HepG2 (cell line): ENCODE data around the gene MIR17HG. TPM values are rescaled to one million over a fixed set of nuclear protein-coding genes. Genes with fewer than 3 reads are reported as not detected.

ENCODE experiments used
- ATAC-seq: fragments of 200-7000 bp; cut with Tn5 transposase; 3 replicates; pipeline ENCODE4 v1.9.1; 2020; ENCODE audit warnings: mild to moderate bottlenecking, moderate library complexity
- BruUV-seq: library from RNA; stranded (reverse); fragments of 400-500 nt; replicated peaks from 2 replicates; lab custom pipeline; 2021; lab: Mats Ljungman, UMichigan
- CTCF ChIA-PET: fragments of 300-600 bp; formaldehyde crosslinking; extraction: SDS; loops from one replicate; lab custom pipeline; 2021; ENCODE audit warnings: low total read pairs, inconsistent platforms, low intra/inter-chr PET ratio; lab: Yijun Ruan, JAX
- POLR2A ChIA-PET: fragments of 350-600 bp; sonication (Branson Sonifier 250); formaldehyde crosslinking; loops from one replicate; lab custom pipeline; 2020; ENCODE audit warnings: antibody characterized with exemption, inconsistent platforms; lab: Yijun Ruan, JAX
- DNase-seq: peaks from one replicate; pipeline ENCODE4 v3.0.0-alpha.2; 2015; ENCODE audit warnings: low spot score
- FAIRE-seq: peaks from 3 replicates; lab custom pipeline; 2011; peaks lifted over from hg19 to GRCh38; lab: Jason Lieb, UNC
- H2AFZ ChIP-seq: one replicate; pipeline ENCODE4 v1.6.1; 2011; ENCODE audit warnings: low read length, inconsistent platforms
- H3K27ac ChIP-seq: fragments of 300-600 bp; 3 replicates; pipeline ENCODE4 v1.8.0; 2011; ENCODE audit warnings: mixed run types, mild to moderate bottlenecking, mixed read lengths, low read length, inconsistent platforms; ENCODE audit not compliant: insufficient read depth; ENCODE audit errors: extremely low read length
- H3K27me3 ChIP-seq, 2 experiments: fragments of 200-600 bp in 1 of 2; 2 replicates in 1 of 2; 3 replicates in 1 of 2; pipeline versions ENCODE4 v1.6.0 to v1.8.0; 2011; ENCODE audit warnings: low read length in 2 of 2, mild to moderate bottlenecking in 2 of 2, moderate library complexity in 2 of 2, inconsistent platforms in 1 of 2; ENCODE audit not compliant: insufficient read depth in 2 of 2, control insufficient read depth in 1 of 2
- H3K36me3 ChIP-seq, 2 experiments: fragments of 200-600 bp in 1 of 2; replicated peaks in 1 of 2; 2 replicates in 1 of 2; 3 replicates in 1 of 2; pipeline versions ENCODE4 v1.5.1 to v1.8.0; 2011; ENCODE audit warnings: low read length in 2 of 2, inconsistent platforms in 1 of 2; ENCODE audit not compliant: insufficient read depth in 2 of 2, control insufficient read depth in 1 of 2
- H3K4me1 ChIP-seq: 2 replicates; pipeline ENCODE4 v1.5.1; 2012; ENCODE audit warnings: low read length, inconsistent platforms; ENCODE audit not compliant: insufficient read depth
- H3K4me2 ChIP-seq: 2 replicates; pipeline ENCODE4 v1.6.0; 2011; ENCODE audit warnings: low read depth, low read length, inconsistent platforms
- H3K4me3 ChIP-seq, 3 experiments: fragments of 200-600 bp in 1 of 3; sonication (generic), shearing (Covaris generic) in 1 of 3; replicated peaks in 1 of 3; 2 replicates each; pipeline ENCODE4 v1.5.1; 2011 to 2016; ENCODE audit warnings: low read length in 3 of 3, inconsistent platforms in 2 of 3, low read depth in 2 of 3, mild to moderate bottlenecking in 2 of 3, control low read depth in 1 of 3, mixed read lengths in 1 of 3; ENCODE audit not compliant: insufficient read depth in 1 of 3
- H3K79me2 ChIP-seq: one replicate; pipeline ENCODE4 v1.6.1; 2011; ENCODE audit warnings: low read length, inconsistent platforms; ENCODE audit not compliant: insufficient read depth
- H3K9ac ChIP-seq: 2 replicates; pipeline ENCODE4 v1.6.0; 2011; ENCODE audit warnings: mild to moderate bottlenecking, low read depth, low read length, inconsistent platforms; ENCODE audit not compliant: insufficient read depth
- H3K9me3 ChIP-seq: 2 replicates; pipeline ENCODE4 v1.5.1; 2012; ENCODE audit warnings: mild to moderate bottlenecking, low read length
- H4K20me1 ChIP-seq: 2 replicates; pipeline ENCODE4 v1.6.0; 2011; ENCODE audit warnings: inconsistent platforms, mild to moderate bottlenecking, low read length, moderate library complexity; ENCODE audit not compliant: insufficient read depth
- AGO2 ChIP-seq: fragments of 200-400 bp; formaldehyde crosslinking; optimal IDR thresholded peaks from 2 replicates; pipeline ENCODE3; 2017; ENCODE audit warnings: mild to moderate bottlenecking, low read depth, low read length, moderate library complexity
- CAMTA2 ChIP-seq: sonication (generic); formaldehyde crosslinking; IDR thresholded peaks from 2 replicates; pipeline ENCODE4 v1.4.0; 2020; ENCODE audit warnings: mild to moderate bottlenecking, missing genetic modification reagents, borderline replicate concordance
- MIER2 ChIP-seq: IDR thresholded peaks from 2 replicates; pipeline ENCODE4 v1.6.1; 2016; ENCODE audit warnings: missing biosample characterization, missing genetic modification reagents
- POLR2AphosphoS2 ChIP-seq: IDR thresholded peaks from 2 replicates; pipeline ENCODE4 v1.6.1; 2011; ENCODE audit warnings: low read depth, low read length, improper control_type of control experiment
- POLR2AphosphoS5 ChIP-seq: IDR thresholded peaks from 2 replicates; pipeline ENCODE4 v1.6.1; 2012; ENCODE audit warnings: low read depth, low read length
- RBM22 ChIP-seq: fragments of 200-400 bp; formaldehyde crosslinking; optimal IDR thresholded peaks from 2 replicates; pipeline ENCODE3; 2017; ENCODE audit warnings: mild to moderate bottlenecking, low read length, moderate library complexity
- SPEN ChIP-seq: sonication (generic); formaldehyde crosslinking; IDR thresholded peaks from 2 replicates; pipeline ENCODE4 v1.5.1; 2020; ENCODE audit warnings: low read depth, mild to moderate bottlenecking, missing genetic modification reagents
- WIZ ChIP-seq: sonication (generic); formaldehyde crosslinking; IDR thresholded peaks from 2 replicates; pipeline ENCODE4 v1.5.1; 2020; ENCODE audit warnings: mild to moderate bottlenecking, missing genetic modification reagents
- ZFP1 ChIP-seq: IDR thresholded peaks from 2 replicates; pipeline ENCODE4 v1.6.1; 2016
- ZNF674 ChIP-seq: sonication (generic); formaldehyde crosslinking; IDR thresholded peaks from 2 replicates; pipeline ENCODE4 v1.5.0; 2020; ENCODE audit warnings: low read depth, mild to moderate bottlenecking, missing genetic modification reagents
- ZNF678 ChIP-seq: sonication (generic); formaldehyde crosslinking; IDR thresholded peaks from 2 replicates; pipeline ENCODE4 v1.4.0; 2020; ENCODE audit warnings: mild to moderate bottlenecking, missing genetic modification reagents
- ZNF879 ChIP-seq: sonication (generic); formaldehyde crosslinking; IDR thresholded peaks from 2 replicates; pipeline ENCODE4 v1.8.1; 2023; ENCODE audit warnings: missing genetic modification reagents
- WGBS: methylation state at CpG from one replicate; pipeline ENCODE4 v1.1.6; 2017; ENCODE audit warnings: low lambda C conversion rate; 5-methylcytosine and 5-hydroxymethylcytosine counted together
- in situ Hi-C: cut with HindIII; loops from 2 replicates; pipeline ENCODE4 v1.10.0; 2017; ENCODE audit warnings: low pct_unique_long_range_greater_than_20kb; ENCODE audit not compliant: extremely low pct_ligation_motif_present
- intact Hi-C: fragments of 100-400 bp; cut with micrococcal nuclease; formaldehyde crosslinking; loops from one replicate; pipeline ENCODE4 v1.10.0; 2022; ENCODE audit not compliant: unreplicated experiment
- polyA plus RNA-seq, 8 experiments: library from polyadenylated mRNA; depleted of rRNA in 3 of 8; stranded (reverse) in 7 of 8; unstranded in 1 of 8; fragments of >200 nt; fragmentation: Illumina TruSeq in 4 of 8; extraction: Trizol in 4 of 8; gene quantifications; 2 replicates each; pipeline versions ENCODE4 v1.2.1 to v1.2.3, GENCODE V29; 2011 to 2016; ENCODE audit warnings: low read depth in 4 of 8, missing spikeins in 1 of 8, mixed read lengths in 1 of 8; ENCODE audit not compliant: insufficient read depth in 1 of 8
- total RNA-seq, 5 experiments: library from RNA; depleted of rRNA; stranded (reverse); fragments of >200 nt; fragmentation: Illumina TruSeq; extraction: Trizol; gene quantifications; 2 replicates each; pipeline ENCODE4 v1.2.3, GENCODE V29; 2016; ENCODE audit warnings: low read depth in 1 of 5

Gene MIR17HG
- total and polyA plus RNA-seq, 2 of the 13 experiments (the other 11 are each of a cell fraction or from before 2014, with no cell fraction given), result 2.5 to 12.3 TPM

DNA sequence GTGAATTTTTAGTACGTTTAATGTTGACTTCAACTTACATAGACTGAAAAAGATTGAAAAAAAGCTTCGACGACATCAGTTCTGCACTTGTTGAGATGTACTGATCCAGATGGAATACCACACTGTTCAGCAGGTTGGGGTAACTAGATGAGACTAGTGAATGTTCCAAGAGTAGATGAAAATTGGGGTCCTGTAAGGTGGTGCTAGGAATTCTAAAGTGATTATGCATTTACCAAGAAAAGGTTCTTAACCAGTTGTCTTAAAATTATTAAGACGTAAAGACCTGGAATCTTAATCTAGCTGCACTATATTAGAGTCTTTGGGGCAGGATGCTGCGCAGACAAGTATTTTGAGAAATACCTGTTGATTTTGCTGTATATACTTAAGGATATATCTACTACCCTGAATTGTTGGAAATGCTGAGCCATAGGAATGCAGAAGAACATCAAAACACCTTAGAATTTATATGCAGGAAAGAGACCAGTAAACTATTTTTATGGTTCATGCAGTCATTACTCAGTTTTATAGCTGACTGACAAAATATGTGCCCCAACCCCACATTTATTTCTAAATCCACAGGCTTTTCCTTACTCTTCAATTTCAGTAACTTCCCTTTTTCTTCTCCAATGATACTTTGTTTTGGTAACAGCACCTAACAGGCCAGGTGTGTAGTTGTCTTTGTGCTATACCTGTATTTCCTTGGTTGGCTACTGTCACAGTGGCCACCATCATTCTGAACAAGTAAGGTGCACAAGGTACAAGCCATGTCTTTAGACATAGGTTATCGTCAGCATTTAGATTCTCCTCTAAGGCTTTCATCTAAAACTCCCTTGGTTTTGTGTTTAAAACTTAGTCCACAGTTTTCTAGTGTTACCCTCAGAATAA is 8.6 kb downstream of the MIR17HG start:
- in situ Hi-C loops, result no loop called here
- Histone ChIP-seq H3K27ac (no peak overlapping the region), H3K4me3 (no peak overlapping the region), H3K27me3 (no peaks in the 10 kb centered on the region), H3K36me3 (peaks cover 5 to 49% of the 10 kb centered on the region in 2 experiments), H3K79me2 (peaks cover 20% of the 10 kb centered on the region), H3K9me3 (no peaks in the 10 kb centered on the region), H4K20me1 (peaks cover 58% of the 10 kb centered on the region), H3K4me2 (no peak overlapping the region), H3K4me1 (peaks cover 100% of the 10 kb centered on the region), H3K9ac (no peak overlapping the region), H2AFZ (no peak overlapping the region)
- 96% methylated on average over 6 of the region's 6 CpGs for WGBS
- intact Hi-C loops, result no loop called here
- peak; percentile 83 for TF ChIP-seq AGO2
- peak; percentile 72 for TF ChIP-seq RBM22
- no peak for TF ChIP-seq WIZ (CRISPR knock-in tag)
- no peak for TF ChIP-seq ZNF678 (CRISPR knock-in tag)
- TF ChIP-seq POLR2AphosphoS5, result peak; percentile 28; the same call in 1 of the 2 replicates
- no peak for TF ChIP-seq SPEN (CRISPR knock-in tag)
- TF ChIP-seq ZNF674 (CRISPR knock-in tag), result no peak
- no peak for TF ChIP-seq CAMTA2 (CRISPR knock-in tag)
- no peak for TF ChIP-seq MIER2 (CRISPR knock-in tag)
- peak; percentile 58 for TF ChIP-seq POLR2AphosphoS2
- TF ChIP-seq ZNF879, result no peak
- no peak for TF ChIP-seq ZFP1 (CRISPR knock-in tag)
- ChIA-PET CTCF (no interaction called here), POLR2A (no interaction called here)
- no peak for FAIRE-seq
- no peak for DNase-seq
- peak; percentile 8; the same call in 2 of the 3 replicates for ATAC-seq
- BruUV-seq, result no TSS peak
